Body of pancreas (tissue), 4 donors: ENCODE measurements around the gene DPPA5. TPM values are rescaled to one million over a fixed set of nuclear protein-coding genes. Genes with fewer than 3 reads are reported as not detected.

Source experiments
- ATAC-seq: fragments of 150-250 bp; one replicate; pipeline ENCODE4 v1.9.1; 2016
- DNase-seq, 4 donors: peaks; one replicate each; pipeline ENCODE4 v3.0.0-alpha.2; 2019
- H3K27ac ChIP-seq, 4 donors: fragments of 200-600 bp; sonication (generic); 1 replicate in 3 of 4; 2 replicates in 1 of 4; pipeline versions ENCODE4 v1.5.1 to v1.6.1; 2016 to 2019; ENCODE audit warnings: mild to moderate bottlenecking in 1 of 4, mixed read lengths in 1 of 4, moderate library complexity in 1 of 4
- H3K27me3 ChIP-seq, 2 donors: fragments of 200-600 bp; sonication (generic); one replicate each; pipeline ENCODE4 v1.6.0; 2016; ENCODE audit warnings: mild to moderate bottlenecking in 1 of 2
- H3K36me3 ChIP-seq, 2 donors: fragments of 200-600 bp; sonication (generic); replicated peaks in 1 of 2; 2 replicates each; pipeline ENCODE4 v1.5.1; 2016; ENCODE audit warnings: low read depth in 2 of 2; ENCODE audit not compliant: insufficient read depth in 1 of 2
- H3K4me1 ChIP-seq: fragments of 200-600 bp; sonication (generic); one replicate; pipeline ENCODE4 v1.6.0; 2016
- H3K4me3 ChIP-seq, 2 donors: fragments of 200-600 bp; sonication (generic); 1 replicate in 1 of 2; 2 replicates in 1 of 2; pipeline ENCODE4 v1.5.1; 2016 to 2019
- H3K9me3 ChIP-seq, 3 donors: fragments of 200-600 bp; sonication (generic); 1 replicate in 2 of 3; 2 replicates in 1 of 3; pipeline ENCODE4 v1.5.1; 2016
- POLR2A ChIP-seq, 3 donors: fragments of 450-650 bp; IDR thresholded peaks; one replicate each; pipeline ENCODE4 v1.6.1; 2016; ENCODE audit warnings: antibody characterized with exemption in 3 of 3, mild to moderate bottlenecking in 2 of 3
- WGBS, 2 donors: methylation state at CpG; one replicate each; pipeline ENCODE4 v1.1.5; 2017; 5-methylcytosine and 5-hydroxymethylcytosine counted together
- intact Hi-C: fragments of 100-400 bp; cut with DNase I; formaldehyde crosslinking; loops from one replicate; pipeline ENCODE4 v1.15.1; 2023
- total RNA-seq, 2 donors: library from RNA; depleted of rRNA; stranded (reverse); fragments of >200 nt; gene quantifications; one replicate each; pipeline ENCODE4 v1.1.0, GENCODE V29; 2016
- TF ChIP-seq, protein P1 (sequence below), 7 experiments: fragments of 450-650 bp in 4 of 7; fragments of 200-600 bp in 3 of 7; sonication (generic) in 3 of 7; IDR thresholded peaks; one replicate each; pipeline ENCODE4 v1.5.1; 2016 to 2019; ENCODE audit warnings: antibody characterized with exemption in 7 of 7

DPPA5 gene
- total RNA-seq, 2 donors from 2014 or later = not detected

DNA sequence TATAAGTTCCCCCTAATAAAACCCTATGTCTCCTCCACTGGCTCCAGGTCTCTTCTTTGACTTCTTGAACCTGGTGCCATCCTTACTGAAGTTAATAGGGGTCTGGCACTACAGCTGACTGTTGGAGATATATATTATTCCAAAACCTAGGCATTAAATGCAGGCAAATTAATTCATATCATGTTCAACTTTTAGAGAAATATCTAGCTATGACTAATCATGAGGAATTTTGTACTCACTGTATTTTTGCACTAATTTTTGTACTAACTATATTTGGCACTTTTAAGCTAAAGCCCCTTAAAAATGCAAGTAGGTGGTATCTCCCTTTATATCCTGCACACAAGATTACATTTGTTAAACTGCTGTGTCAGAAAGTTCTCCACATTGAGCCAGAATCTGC, 10.9 kb downstream of the DPPA5 start:
- no peak for TF ChIP-seq POLR2A (IDR thresholded peaks at IDR 0.05)
- TF ChIP-seq, protein P1, sequence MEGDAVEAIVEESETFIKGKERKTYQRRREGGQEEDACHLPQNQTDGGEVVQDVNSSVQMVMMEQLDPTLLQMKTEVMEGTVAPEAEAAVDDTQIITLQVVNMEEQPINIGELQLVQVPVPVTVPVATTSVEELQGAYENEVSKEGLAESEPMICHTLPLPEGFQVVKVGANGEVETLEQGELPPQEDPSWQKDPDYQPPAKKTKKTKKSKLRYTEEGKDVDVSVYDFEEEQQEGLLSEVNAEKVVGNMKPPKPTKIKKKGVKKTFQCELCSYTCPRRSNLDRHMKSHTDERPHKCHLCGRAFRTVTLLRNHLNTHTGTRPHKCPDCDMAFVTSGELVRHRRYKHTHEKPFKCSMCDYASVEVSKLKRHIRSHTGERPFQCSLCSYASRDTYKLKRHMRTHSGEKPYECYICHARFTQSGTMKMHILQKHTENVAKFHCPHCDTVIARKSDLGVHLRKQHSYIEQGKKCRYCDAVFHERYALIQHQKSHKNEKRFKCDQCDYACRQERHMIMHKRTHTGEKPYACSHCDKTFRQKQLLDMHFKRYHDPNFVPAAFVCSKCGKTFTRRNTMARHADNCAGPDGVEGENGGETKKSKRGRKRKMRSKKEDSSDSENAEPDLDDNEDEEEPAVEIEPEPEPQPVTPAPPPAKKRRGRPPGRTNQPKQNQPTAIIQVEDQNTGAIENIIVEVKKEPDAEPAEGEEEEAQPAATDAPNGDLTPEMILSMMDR (IDR thresholded peaks at IDR 0.05) = no peak
- Histone ChIP-seq H3K27me3 (no peaks in the 10 kb centered on the region), H3K4me1 (no peaks in the 10 kb centered on the region), H3K36me3 (no peaks in the 10 kb centered on the region), H3K4me3 (no peak overlapping the region), H3K9me3 (no peaks in the 10 kb centered on the region), H3K27ac (no peak overlapping the region)
- no peak for DNase-seq
- intact Hi-C loops = no loop called here
- ATAC-seq = no peak

DNA sequence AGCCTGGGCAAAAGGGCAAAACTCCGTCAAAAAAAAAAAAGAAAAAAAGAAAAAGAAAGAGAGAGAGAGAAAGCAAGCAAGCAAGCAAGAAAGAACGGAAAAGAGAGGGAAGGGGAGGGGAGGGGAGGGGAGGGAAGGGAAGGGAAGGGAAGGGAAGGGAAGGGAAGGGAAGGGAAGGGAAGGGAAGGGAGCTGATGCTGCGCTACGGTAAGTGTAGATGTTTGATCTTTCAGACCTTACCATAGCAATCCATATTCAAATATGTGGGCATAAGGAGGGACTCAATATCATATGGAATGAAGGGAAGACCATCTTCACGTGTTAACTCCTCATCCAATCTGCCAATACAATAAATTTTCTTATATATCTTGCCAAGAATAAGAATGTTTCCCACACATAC, 11.9 kb downstream of the DPPA5 start:
- H3K27ac ChIP-seq = no peak overlapping the region
- no peaks in the 10 kb centered on the region for H3K9me3 ChIP-seq
- no peak overlapping the region for H3K4me3 ChIP-seq
- H3K4me1 ChIP-seq = no peaks in the 10 kb centered on the region
- intact Hi-C loops = no loop called here
- H3K36me3 ChIP-seq = no peaks in the 10 kb centered on the region
- no peaks in the 10 kb centered on the region for H3K27me3 ChIP-seq
- DNase-seq = no peak
- WGBS, 2 donors = 67 to 79% methylated on average over 3 to 5 of the region's 5 CpGs
- no peak for TF ChIP-seq POLR2A (IDR thresholded peaks at IDR 0.05)
- TF ChIP-seq, protein P1 (IDR thresholded peaks at IDR 0.05) = no peak
- ATAC-seq = no peak

DNA sequence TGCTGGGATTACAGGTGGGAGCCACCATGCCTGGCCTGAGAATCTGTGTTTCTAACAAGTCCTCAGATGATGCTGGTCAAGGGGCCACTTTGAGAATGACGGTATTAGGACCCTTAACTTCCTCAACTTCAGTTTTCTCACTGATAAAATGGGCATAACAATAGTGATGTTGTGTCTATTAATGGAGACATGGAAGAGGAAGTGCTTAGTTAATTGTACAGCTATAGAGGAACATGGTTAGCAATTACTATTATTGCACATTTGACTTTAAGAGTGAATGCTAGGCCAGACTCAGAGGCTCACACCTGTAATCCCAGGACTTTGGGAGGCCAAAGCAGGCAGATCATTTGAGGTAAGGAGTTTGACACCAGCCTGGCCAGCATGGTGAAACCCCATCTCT, 12.7 kb downstream of the DPPA5 start:
- ATAC-seq (no peak), DNase-seq (no peak)
- no peak overlapping the region for H3K4me3 ChIP-seq
- intact Hi-C loops = no loop called here
- H3K27ac ChIP-seq = no peak overlapping the region
- TF ChIP-seq, protein P1 (IDR thresholded peaks at IDR 0.05) = no peak
- no peak for TF ChIP-seq POLR2A (IDR thresholded peaks at IDR 0.05)
- no peaks in the 10 kb centered on the region for H3K27me3 ChIP-seq
- H3K4me1 ChIP-seq = no peaks in the 10 kb centered on the region
- 71% methylated on average over 1 of the region's 1 CpG; no CpG with 5 or more reads in 1 of the 2 donors for WGBS, 2 donors
- no peaks in the 10 kb centered on the region for H3K9me3 ChIP-seq
- H3K36me3 ChIP-seq = no peaks in the 10 kb centered on the region

DNA sequence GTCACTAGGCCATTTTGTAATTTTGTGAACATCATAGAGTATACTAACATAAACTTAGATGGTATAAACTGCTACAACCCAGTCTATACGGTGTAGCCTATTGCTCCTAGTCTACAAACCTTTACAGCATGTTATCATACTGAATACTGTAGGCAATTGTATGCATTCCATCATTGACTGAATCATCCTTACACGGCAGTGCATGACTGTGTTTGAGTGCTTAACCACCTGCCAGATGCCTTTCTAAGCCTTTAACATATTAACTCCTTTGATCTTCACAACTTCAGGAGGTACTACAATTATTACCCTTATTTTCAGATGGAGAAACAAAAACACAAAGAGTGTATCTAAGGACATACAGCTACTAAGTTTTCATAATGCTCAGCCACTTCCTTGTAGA, 14.0 kb downstream of the DPPA5 start:
- TF ChIP-seq, protein P1 (IDR thresholded peaks at IDR 0.05) = no peak
- TF ChIP-seq POLR2A (IDR thresholded peaks at IDR 0.05) = no peak
- no peaks in the 10 kb centered on the region for H3K36me3 ChIP-seq
- H3K27me3 ChIP-seq = no peaks in the 10 kb centered on the region
- no peak overlapping the region for H3K27ac ChIP-seq
- ATAC-seq (no peak), DNase-seq (no peak)
- no peaks in the 10 kb centered on the region for H3K9me3 ChIP-seq
- H3K4me1 ChIP-seq = no peaks in the 10 kb centered on the region
- 38 to 44% methylated on average over 2 of the region's 2 CpGs for whole genome bisulfite sequencing, 2 donors
- intact Hi-C loops = no loop called here
- H3K4me3 ChIP-seq = no peak overlapping the region

DNA sequence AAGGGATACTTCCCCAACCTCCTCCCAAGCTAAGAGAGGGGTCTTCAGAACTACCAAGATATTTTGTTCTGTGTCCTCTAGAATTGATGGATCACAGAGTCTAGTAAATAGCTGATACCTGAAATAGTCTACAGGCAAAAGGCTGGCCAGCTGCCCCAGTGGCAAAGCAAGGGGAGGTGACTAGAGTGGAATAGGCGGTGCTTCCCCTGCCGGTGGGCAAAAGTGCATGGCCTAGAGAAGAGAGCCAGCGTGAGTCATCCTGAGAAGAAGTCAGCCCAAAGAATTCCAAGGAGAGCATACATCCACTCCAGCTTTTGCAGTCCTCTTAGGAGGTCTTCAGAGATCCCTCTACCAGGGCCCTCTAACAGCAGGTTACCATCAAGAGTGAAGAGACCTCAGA, 14.7 kb downstream of the DPPA5 start:
- WGBS, 2 donors = 56 to 66% methylated on average over 2 to 3 of the region's 3 CpGs
- ATAC-seq = no peak
- Histone ChIP-seq H3K4me1 (no peaks in the 10 kb centered on the region), H3K27ac (no peak overlapping the region), H3K9me3 (no peaks in the 10 kb centered on the region), H3K4me3 (no peak overlapping the region), H3K36me3 (no peaks in the 10 kb centered on the region), H3K27me3 (no peaks in the 10 kb centered on the region)
- no peak for TF ChIP-seq POLR2A (IDR thresholded peaks at IDR 0.05)
- TF ChIP-seq, protein P1 (IDR thresholded peaks at IDR 0.05) = no peak
- intact Hi-C loops = no loop called here
- DNase-seq = no peak
